ENCODE data around the gene GUCY1A1. TPM values are rescaled to one million over a fixed set of nuclear protein-coding genes. Genes with fewer than 3 reads are reported as not detected.

The GUCY1A1 gene
- total RNA-seq, 4 donors from 2014 or later: 2.3 to 14.9 (median 7.8) TPM

GRCh38 chr4:155679343-155679742, 12.7 kb downstream of the GUCY1A1 start:
- H3K27me3 ChIP-seq: no peaks in the 10 kb centered on the region
- H3K4me1 ChIP-seq: peaks cover 0 to 5% (median 0%) of the 10 kb centered on the region in 4 donors
- H3K4me3 ChIP-seq: no peak overlapping the region
- DNase-seq: no peak
- H3K27ac ChIP-seq: no peak overlapping the region
- no peaks in the 10 kb centered on the region for H3K36me3 ChIP-seq
- H3K9me3 ChIP-seq: no peaks in the 10 kb centered on the region
- TF ChIP-seq POLR2A (IDR thresholded peaks at IDR 0.05) (no peak), CTCF (IDR thresholded peaks at IDR 0.05) (no peak)

DNA sequence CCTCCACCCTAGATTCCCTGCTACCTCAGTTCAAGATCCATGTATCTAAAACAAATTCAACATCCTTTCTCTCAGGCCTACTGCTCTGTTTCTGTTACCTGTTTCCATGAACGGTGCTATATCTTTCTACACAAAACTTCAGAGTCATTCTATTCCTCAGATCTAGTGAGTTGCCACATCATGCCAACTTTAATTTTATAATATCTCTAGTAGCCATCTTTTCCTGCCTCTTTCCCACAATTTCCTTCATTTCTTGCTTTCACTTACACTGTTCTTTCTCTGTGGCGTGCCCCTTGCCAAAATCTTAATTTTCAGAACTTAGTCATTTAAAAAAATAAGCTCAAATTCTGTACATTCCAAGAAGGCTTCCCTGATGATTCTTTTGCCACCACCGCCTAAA, 15.2 kb downstream of the GUCY1A1 start:
- H3K36me3 ChIP-seq: no peaks in the 10 kb centered on the region
- no peak overlapping the region for H3K27ac ChIP-seq
- no peaks in the 10 kb centered on the region for H3K9me3 ChIP-seq
- no peak for TF ChIP-seq CTCF (IDR thresholded peaks at IDR 0.05)
- TF ChIP-seq POLR2A (IDR thresholded peaks at IDR 0.05): no peak
- no peaks in the 10 kb centered on the region for H3K27me3 ChIP-seq
- no peak for DNase-seq
- no peak overlapping the region for H3K4me3 ChIP-seq
- H3K4me1 ChIP-seq: peaks cover 0 to under 1% (median 0%) of the 10 kb centered on the region in 4 donors

DNA sequence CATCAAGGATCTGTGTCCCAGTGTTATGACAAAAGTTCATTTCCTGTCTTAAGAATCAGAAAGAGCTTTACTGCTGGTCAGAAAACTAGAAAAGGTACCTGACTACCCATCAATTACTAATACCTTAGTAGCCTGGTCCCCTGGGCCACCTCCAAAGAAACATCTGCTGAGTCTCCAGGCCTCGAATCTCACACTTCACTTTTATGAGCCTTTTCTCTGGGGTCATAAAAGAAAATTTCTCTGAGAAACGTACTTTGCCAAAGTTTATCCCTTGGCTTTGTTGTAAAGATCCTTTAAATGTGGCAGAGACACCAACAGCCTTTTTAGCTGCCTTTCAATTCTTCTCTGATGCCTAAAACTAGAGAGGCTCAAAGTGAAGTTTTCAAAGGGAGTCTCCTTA, 17.8 kb downstream of the GUCY1A1 start:
- Histone ChIP-seq H3K27ac (no peak overlapping the region), H3K36me3 (no peaks in the 10 kb centered on the region), H3K9me3 (no peaks in the 10 kb centered on the region), H3K4me3 (no peak overlapping the region), H3K4me1 (no peaks in the 10 kb centered on the region), H3K27me3 (no peaks in the 10 kb centered on the region)
- DNase-seq: no peak
- TF ChIP-seq CTCF (IDR thresholded peaks at IDR 0.05) (no peak), POLR2A (IDR thresholded peaks at IDR 0.05) (no peak)

- TF ChIP-seq POLR2A (IDR thresholded peaks at IDR 0.05): no peak
- TF ChIP-seq CTCF (IDR thresholded peaks at IDR 0.05): no peak
- Histone ChIP-seq H3K4me3 (no peak overlapping the region), H3K27me3 (no peaks in the 10 kb centered on the region), H3K36me3 (no peaks in the 10 kb centered on the region), H3K4me1 (no peaks in the 10 kb centered on the region), H3K27ac (no peak overlapping the region), H3K9me3 (no peaks in the 10 kb centered on the region)
- no peak for DNase-seq
These were observed 18.4 kb downstream of the GUCY1A1 start for GRCh38 chr4:155684892-155685541.

DNA sequence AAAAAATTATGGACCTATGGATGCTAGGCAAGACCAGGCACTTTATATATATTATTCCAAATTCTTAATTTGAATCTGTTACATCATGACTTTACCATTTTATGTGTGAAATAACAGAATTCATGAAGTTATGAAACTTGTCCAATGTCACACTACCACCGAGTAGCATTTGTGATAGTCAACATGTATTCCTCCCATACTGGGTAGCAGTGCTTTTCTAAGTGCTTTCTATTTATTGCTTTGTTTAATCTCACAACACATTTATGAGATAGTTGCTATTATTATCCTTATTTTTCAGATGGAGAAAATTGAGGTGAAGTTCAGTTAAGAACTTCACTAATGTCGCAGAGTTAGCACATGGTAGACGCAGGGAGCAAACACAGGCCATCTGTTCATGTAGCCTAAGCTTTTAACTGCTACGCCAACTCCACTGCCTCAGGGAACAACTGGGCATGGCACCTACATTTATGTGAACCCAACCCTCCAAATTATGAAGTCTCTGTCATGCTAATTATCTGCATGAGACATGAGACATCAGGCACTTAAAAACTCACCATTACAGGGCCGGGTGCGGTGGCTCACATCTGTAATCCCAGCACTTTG, 20.8 kb downstream of the GUCY1A1 start:
- DNase-seq: no peak
- Histone ChIP-seq H3K4me1 (no peaks in the 10 kb centered on the region), H3K4me3 (no peak overlapping the region), H3K36me3 (no peaks in the 10 kb centered on the region), H3K27me3 (no peaks in the 10 kb centered on the region), H3K9me3 (no peaks in the 10 kb centered on the region), H3K27ac (no peak overlapping the region)
- TF ChIP-seq POLR2A (IDR thresholded peaks at IDR 0.05) (no peak), CTCF (IDR thresholded peaks at IDR 0.05) (no peak)
